ENCODE results near the gene LEO1. TPM values are rescaled to one million over a fixed set of nuclear protein-coding genes. Genes with fewer than 3 reads are reported as not detected.

Gene LEO1
- total and polyA plus RNA-seq, 2 of the 13 experiments (the other 11 are each of a cell fraction or from before 2014, with no cell fraction given) = 17.0 to 60.3 TPM

GRCh38 chr15:52019394-52020220 is 48.0 kb upstream of the LEO1 start (continued):
- TF ChIP-seq ZNF776 (CRISPR knock-in tag; IDR thresholded peaks at IDR 0.05) = no peak; the same call in 1 of the 2 replicates
- no peak for TF ChIP-seq ZNF839 (CRISPR knock-in tag; IDR thresholded peaks at IDR 0.05; ENCODE audit: borderline replicate concordance)
- TF ChIP-seq ZNF232 (CRISPR knock-in tag; IDR thresholded peaks at IDR 0.05; ENCODE audit: borderline replicate concordance) = 0 out of 2 replicates have a peak, but pooled peaks have one; percentile 19
- TF ChIP-seq HNF4G (IDR thresholded peaks at IDR 0.05; ENCODE audit: borderline replicate concordance, low read depth, low read length) = peak; percentile 74; the same call in 1 of the 2 replicates
- no peak; the same call in 1 of the 2 replicates for TF ChIP-seq HNF4G (CRISPR knock-in tag; IDR thresholded peaks at IDR 0.05; ENCODE audit: borderline replicate concordance, low read depth)
- TF ChIP-seq HDAC1 (CRISPR knock-in tag; IDR thresholded peaks at IDR 0.05) = peak; percentile 61
- no peak for TF ChIP-seq PAF1 (CRISPR knock-in tag; IDR thresholded peaks at IDR 0.05)
- no peak for TF ChIP-seq GATA4 (IDR thresholded peaks at IDR 0.05; ENCODE audit: borderline replicate concordance, low read depth)
- no peak for TF ChIP-seq ZNF207 (IDR thresholded peaks at IDR 0.05; ENCODE audit: borderline replicate concordance)
- no peak for TF ChIP-seq TP53 (CRISPR knock-in tag; conservative IDR thresholded peaks at IDR 0.05)
- TF ChIP-seq RFXAP (CRISPR knock-in tag; IDR thresholded peaks at IDR 0.05; ENCODE audit: borderline replicate concordance) = peak; percentile 80; the same call in 1 of the 2 replicates
- no peak for TF ChIP-seq ZNF10 (CRISPR knock-in tag; IDR thresholded peaks at IDR 0.05; ENCODE audit: borderline replicate concordance, low read depth)
- TF ChIP-seq SOX5 (CRISPR knock-in tag; IDR thresholded peaks at IDR 0.05; ENCODE audit: borderline replicate concordance) = no peak
- TF ChIP-seq POGZ (CRISPR knock-in tag; IDR thresholded peaks at IDR 0.05) = 0 out of 2 replicates have a peak, but pooled peaks have one; percentile 33
- TF ChIP-seq ZNF318 (CRISPR knock-in tag; IDR thresholded peaks at IDR 0.05) = no peak
- TF ChIP-seq FOXO1 (CRISPR knock-in tag; IDR thresholded peaks at IDR 0.05) = peak; percentile 43; the same call in 1 of the 2 replicates
- TF ChIP-seq ATF3 (CRISPR knock-in tag; IDR thresholded peaks at IDR 0.05) = peak; percentile 76
- peak; percentile 49 for TF ChIP-seq POLR2AphosphoS5 (IDR thresholded peaks at IDR 0.05; ENCODE audit: low read depth, low read length)
- TF ChIP-seq KDM2A (CRISPR knock-in tag; IDR thresholded peaks at IDR 0.05; ENCODE audit: borderline replicate concordance, low read depth) = peak; percentile 59; the same call in 1 of the 2 replicates
- TF ChIP-seq ZNF136 (CRISPR knock-in tag; IDR thresholded peaks at IDR 0.05; ENCODE audit: low read depth) = 0 out of 2 replicates have a peak, but pooled peaks have one; percentile 16

Measured in HepG2 (cell line).